ENCODE data around the gene PLA2G7. TPM values are rescaled to one million over a fixed set of nuclear protein-coding genes. Genes with fewer than 3 reads are reported as not detected.

Gene PLA2G7
- total RNA-seq, 1 experiment from 2014 or later, result 1.7 TPM

DNA sequence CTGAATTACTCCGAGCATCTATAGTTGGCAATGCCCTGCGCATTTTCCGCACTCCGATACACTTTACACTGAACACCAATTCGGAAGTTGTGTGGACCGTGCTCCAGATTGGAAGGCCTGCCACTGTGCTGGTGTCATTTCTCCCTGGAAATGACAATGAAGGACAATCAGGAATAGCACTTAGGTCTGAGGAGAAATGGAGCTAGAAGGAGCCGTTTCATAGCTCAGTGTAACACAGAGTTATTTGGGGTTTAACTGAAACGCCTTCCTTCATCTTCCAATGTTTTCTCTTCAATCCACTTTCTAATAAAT is 501 bp upstream of the PLA2G7 start:
- H3K27ac ChIP-seq (ENCODE audit: insufficient read length, low read depth, low read length), result no peak overlapping the region
- TF ChIP-seq, protein P1, sequence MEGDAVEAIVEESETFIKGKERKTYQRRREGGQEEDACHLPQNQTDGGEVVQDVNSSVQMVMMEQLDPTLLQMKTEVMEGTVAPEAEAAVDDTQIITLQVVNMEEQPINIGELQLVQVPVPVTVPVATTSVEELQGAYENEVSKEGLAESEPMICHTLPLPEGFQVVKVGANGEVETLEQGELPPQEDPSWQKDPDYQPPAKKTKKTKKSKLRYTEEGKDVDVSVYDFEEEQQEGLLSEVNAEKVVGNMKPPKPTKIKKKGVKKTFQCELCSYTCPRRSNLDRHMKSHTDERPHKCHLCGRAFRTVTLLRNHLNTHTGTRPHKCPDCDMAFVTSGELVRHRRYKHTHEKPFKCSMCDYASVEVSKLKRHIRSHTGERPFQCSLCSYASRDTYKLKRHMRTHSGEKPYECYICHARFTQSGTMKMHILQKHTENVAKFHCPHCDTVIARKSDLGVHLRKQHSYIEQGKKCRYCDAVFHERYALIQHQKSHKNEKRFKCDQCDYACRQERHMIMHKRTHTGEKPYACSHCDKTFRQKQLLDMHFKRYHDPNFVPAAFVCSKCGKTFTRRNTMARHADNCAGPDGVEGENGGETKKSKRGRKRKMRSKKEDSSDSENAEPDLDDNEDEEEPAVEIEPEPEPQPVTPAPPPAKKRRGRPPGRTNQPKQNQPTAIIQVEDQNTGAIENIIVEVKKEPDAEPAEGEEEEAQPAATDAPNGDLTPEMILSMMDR (conservative IDR thresholded peaks at IDR 0.05), result no peak
- Mint-ChIP-seq H3K36me3 (ENCODE audit: insufficient read depth in 1 of 3, low read depth in 3 of 3) (no peaks in the 10 kb centered on the region), H3K27ac (no peak overlapping the region), H3K27me3 (ENCODE audit: low read depth) (peaks cover 39% of the 10 kb centered on the region), H3K4me3 (peak overlapping the region; percentile 72 to 94), H3K4me1 (peaks cover 30 to 37% of the 10 kb centered on the region in 2 experiments), H3K9me3 (peaks cover 0 to 3% of the 10 kb centered on the region in 2 experiments; a peak in 2 of 5 replicates)
- no peaks in the 10 kb centered on the region for H3K79me2 ChIP-seq (ENCODE audit: insufficient read depth, low read length)
- peaks cover 2% of the 10 kb centered on the region for H4K20me1 ChIP-seq (ENCODE audit: control insufficient read depth, insufficient read depth, insufficient read length)
- no peaks in the 10 kb centered on the region for H3K9me3 ChIP-seq (ENCODE audit: control insufficient read depth, low read depth, low read length)
- H3K23ac ChIP-seq (ENCODE audit: insufficient read length, low read depth, low read length), result no peak overlapping the region
- no peak overlapping the region for H2BK5ac ChIP-seq (ENCODE audit: insufficient read length, low read length)
- H3K14ac ChIP-seq (ENCODE audit: insufficient read depth, low read length), result no peak overlapping the region
- no peak for DNase-seq
- peaks cover 6% of the 10 kb centered on the region; the same call in 1 of the 2 replicates for H3K27me3 ChIP-seq (ENCODE audit: insufficient read depth, low read length)
- H2BK15ac ChIP-seq (ENCODE audit: low read depth, low read length), result no peak overlapping the region
- H2AFZ ChIP-seq (ENCODE audit: low read length), result no peak overlapping the region
- H2BK20ac ChIP-seq (ENCODE audit: low read depth, low read length, poor library complexity, severe bottlenecking), result no peak overlapping the region
- H4K91ac ChIP-seq (ENCODE audit: insufficient read length, low read depth, low read length), result no peak overlapping the region
- no peaks in the 10 kb centered on the region for H3K79me1 ChIP-seq (ENCODE audit: insufficient read depth, low read depth, low read length, poor library complexity, severe bottlenecking)
- WGBS (ENCODE audit: extremely low coverage, insufficient read length, low lambda C conversion rate), result no CpG with 5 or more reads among the region's 8 CpGs
- no peak overlapping the region for H2BK12ac ChIP-seq (ENCODE audit: insufficient read length, low read depth, low read length)
- no peak overlapping the region for H3K18ac ChIP-seq (ENCODE audit: insufficient read length, low read depth, low read length)
- H3K4ac ChIP-seq (ENCODE audit: low read depth, low read length), result no peak overlapping the region
- H3K9ac ChIP-seq (ENCODE audit: extremely low read depth, insufficient read length, low read length), result no peak overlapping the region
- H3K56ac ChIP-seq (ENCODE audit: insufficient read length, low read depth, low read length), result no peak overlapping the region
- H4K8ac ChIP-seq (replicated peaks; ENCODE audit: insufficient read length, low read depth, low read length), result no peak overlapping the region
- no peak overlapping the region for H2AK5ac ChIP-seq (ENCODE audit: insufficient read length, low read length)
- H3K4me1 ChIP-seq (ENCODE audit: insufficient read depth, low read length), result peaks cover 3% of the 10 kb centered on the region
- peak overlapping the region; percentile 71 for H3K4me2 ChIP-seq (ENCODE audit: insufficient read depth, insufficient read length, low read length)
- no peak overlapping the region for H4K5ac ChIP-seq (ENCODE audit: insufficient read length, low read depth, low read length)
- no peak overlapping the region for H3T11ph ChIP-seq (ENCODE audit: low read length)
- H3K23me2 ChIP-seq (ENCODE audit: insufficient read length, low read depth, low read length, poor library complexity, severe bottlenecking), result peaks cover 11% of the 10 kb centered on the region
- H2BK120ac ChIP-seq (ENCODE audit: low read depth, low read length, poor library complexity, severe bottlenecking), result no peak overlapping the region
